Body of pancreas (tissue), 4 donors: Measurements from ENCODE around the gene PDHX. TPM values are rescaled to one million over a fixed set of nuclear protein-coding genes. Genes with fewer than 3 reads are reported as not detected.

ENCODE experiments used
- ATAC-seq: fragments of 150-250 bp; one replicate; pipeline ENCODE4 v1.9.1; 2016
- DNase-seq, 4 donors: peaks; one replicate each; pipeline ENCODE4 v3.0.0-alpha.2; 2019
- H3K27ac ChIP-seq, 4 donors: fragments of 200-600 bp; sonication (generic); 1 replicate in 3 of 4; 2 replicates in 1 of 4; pipeline versions ENCODE4 v1.5.1 to v1.6.1; 2016 to 2019; ENCODE audit warnings: mild to moderate bottlenecking in 1 of 4, mixed read lengths in 1 of 4, moderate library complexity in 1 of 4
- H3K27me3 ChIP-seq, 2 donors: fragments of 200-600 bp; sonication (generic); one replicate each; pipeline ENCODE4 v1.6.0; 2016; ENCODE audit warnings: mild to moderate bottlenecking in 1 of 2
- H3K36me3 ChIP-seq, 2 donors: fragments of 200-600 bp; sonication (generic); replicated peaks in 1 of 2; 2 replicates each; pipeline ENCODE4 v1.5.1; 2016; ENCODE audit warnings: low read depth in 2 of 2; ENCODE audit not compliant: insufficient read depth in 1 of 2
- H3K4me1 ChIP-seq: fragments of 200-600 bp; sonication (generic); one replicate; pipeline ENCODE4 v1.6.0; 2016
- H3K4me3 ChIP-seq, 2 donors: fragments of 200-600 bp; sonication (generic); 1 replicate in 1 of 2; 2 replicates in 1 of 2; pipeline ENCODE4 v1.5.1; 2016 to 2019
- H3K9me3 ChIP-seq, 3 donors: fragments of 200-600 bp; sonication (generic); 1 replicate in 2 of 3; 2 replicates in 1 of 3; pipeline ENCODE4 v1.5.1; 2016
- CTCF ChIP-seq, 7 experiments: fragments of 450-650 bp in 4 of 7; fragments of 200-600 bp in 3 of 7; sonication (generic) in 3 of 7; IDR thresholded peaks; one replicate each; pipeline ENCODE4 v1.5.1; 2016 to 2019; ENCODE audit warnings: antibody characterized with exemption in 7 of 7
- POLR2A ChIP-seq, 3 donors: fragments of 450-650 bp; IDR thresholded peaks; one replicate each; pipeline ENCODE4 v1.6.1; 2016; ENCODE audit warnings: antibody characterized with exemption in 3 of 3, mild to moderate bottlenecking in 2 of 3
- WGBS, 2 donors: methylation state at CpG; one replicate each; pipeline ENCODE4 v1.1.5; 2017; 5-methylcytosine and 5-hydroxymethylcytosine counted together
- intact Hi-C: fragments of 100-400 bp; cut with DNase I; formaldehyde crosslinking; loops from one replicate; pipeline ENCODE4 v1.15.1; 2023
- total RNA-seq, 2 donors: library from RNA; depleted of rRNA; stranded (reverse); fragments of >200 nt; gene quantifications; one replicate each; pipeline ENCODE4 v1.1.0, GENCODE V29; 2016

Gene PDHX
- total RNA-seq, 2 donors from 2014 or later, result 10.4 to 51.4 TPM

- TF ChIP-seq POLR2A (IDR thresholded peaks at IDR 0.05), result no peak
- TF ChIP-seq CTCF (IDR thresholded peaks at IDR 0.05), result peak; percentile 13 to 81 (median 69)
- Histone ChIP-seq H3K36me3 (no peaks in the 10 kb centered on the region), H3K27me3 (no peaks in the 10 kb centered on the region), H3K4me1 (peaks cover 25% of the 10 kb centered on the region), H3K27ac (peak overlapping the region in 1 of 4 donors; percentile 42), H3K4me3 (no peak overlapping the region), H3K9me3 (no peaks in the 10 kb centered on the region)
- DNase-seq (no peak), ATAC-seq (peak; percentile 73)
- WGBS, 2 donors, result 5 to 11% methylated on average over 3 of the region's 3 CpGs
- intact Hi-C loops, result loop anchor here (10.0 kb wide), 1 partner anchor 407 kb away; no protein-coding TSS in a partner anchor
Observed at GRCh38 chr11:34997952-34998528, 81.6 kb downstream of the PDHX start.

- intact Hi-C loops, result loop anchor here (10.0 kb wide), 1 partner anchor 405 kb away; no protein-coding TSS in a partner anchor
- TF ChIP-seq CTCF (IDR thresholded peaks at IDR 0.05) (no peak), POLR2A (IDR thresholded peaks at IDR 0.05) (no peak)
- peak; percentile 43 for ATAC-seq
- peaks cover 39% of the 10 kb centered on the region for H3K4me1 ChIP-seq
- no peak for DNase-seq
- H3K36me3 ChIP-seq, result no peaks in the 10 kb centered on the region
- H3K4me3 ChIP-seq, result no peak overlapping the region
- WGBS, 2 donors, result 47 to 53% methylated on average over 4 of the region's 4 CpGs
- H3K27me3 ChIP-seq, result no peaks in the 10 kb centered on the region
- no peaks in the 10 kb centered on the region for H3K9me3 ChIP-seq
- H3K27ac ChIP-seq, result no peak overlapping the region
Observed at GRCh38 chr11:34999453-34999852, 83.0 kb downstream of the PDHX start.

GRCh38 chr11:35003186-35003585, 86.8 kb downstream of the PDHX start:
- 0 to 89% methylated on average over 1 of the region's 1 CpG for WGBS, 2 donors
- DNase-seq (no peak), ATAC-seq (no peak)
- Histone ChIP-seq H3K27me3 (no peaks in the 10 kb centered on the region), H3K4me1 (peaks cover 68% of the 10 kb centered on the region), H3K4me3 (no peak overlapping the region), H3K9me3 (no peaks in the 10 kb centered on the region), H3K36me3 (no peaks in the 10 kb centered on the region), H3K27ac (peak overlapping the region in 1 of 4 donors; percentile 9)
- TF ChIP-seq POLR2A (IDR thresholded peaks at IDR 0.05) (no peak), CTCF (IDR thresholded peaks at IDR 0.05) (no peak)
- intact Hi-C loops, result no loop called here

GRCh38 chr11:35003658-35004057, 87.2 kb downstream of the PDHX start:
- peaks cover 70% of the 10 kb centered on the region for H3K4me1 ChIP-seq
- intact Hi-C loops, result no loop called here
- ATAC-seq, result no peak

More at GRCh38 chr11:35003658-35004057, 87.2 kb downstream of the PDHX start:
- no peak for DNase-seq
- Histone ChIP-seq H3K27ac (peak overlapping the region in 1 of 4 donors; percentile 8), H3K36me3 (no peaks in the 10 kb centered on the region), H3K27me3 (no peaks in the 10 kb centered on the region), H3K9me3 (no peaks in the 10 kb centered on the region), H3K4me3 (no peak overlapping the region)
- TF ChIP-seq CTCF (IDR thresholded peaks at IDR 0.05) (no peak), POLR2A (IDR thresholded peaks at IDR 0.05) (no peak)
- WGBS, 2 donors, result 39 to 54% methylated on average over 3 of the region's 3 CpGs
